Myocyte (in vitro differentiated cells): ENCODE data around the gene PRPH2. TPM values are rescaled to one million over a fixed set of nuclear protein-coding genes. Genes with fewer than 3 reads are reported as not detected.

ENCODE experiments used
- DNase-seq: peaks from one replicate; pipeline ENCODE4 v3.0.0-alpha.2; 2012; ENCODE audit warnings: low read depth
- total RNA-seq: library from RNA; depleted of rRNA; stranded (reverse); fragments of >200 nt; gene quantifications from 2 replicates; pipeline ENCODE4 v1.2.3, GENCODE V29; 2014

PRPH2 gene
- total RNA-seq, 1 donor from 2014 or later = 1.8 TPM

- DNase-seq = peak; percentile 26
Measured at GRCh38 chr6:42702200-42702599, 20.2 kb downstream of the PRPH2 start.

- DNase-seq = no peak
Measured at GRCh38 chr6:42698217-42698616, 24.2 kb downstream of the PRPH2 start.

GRCh38 chr6:42697268-42697655 lies 25.1 kb downstream of the PRPH2 start:
- DNase-seq = no peak

- DNase-seq = no peak
Measured at GRCh38 chr6:42696526-42697267, 25.7 kb downstream of the PRPH2 start.

- peak; percentile 50 for DNase-seq
Measured at GRCh38 chr6:42694586-42694985, 27.8 kb downstream of the PRPH2 start.

- no peak for DNase-seq
Measured at GRCh38 chr6:42693725-42694323, 28.6 kb downstream of the PRPH2 start.

GRCh38 chr6:42692137-42692911 lies 30.1 kb downstream of the PRPH2 start:
- peak; percentile 49 for DNase-seq

- no peak for DNase-seq
Measured at GRCh38 chr6:42690872-42691271, 31.5 kb downstream of the PRPH2 start.

GRCh38 chr6:42690151-42690702 lies 32.2 kb downstream of the PRPH2 start:
- no peak for DNase-seq

GRCh38 chr6:42689371-42689770 lies 33.0 kb downstream of the PRPH2 start:
- DNase-seq = no peak

GRCh38 chr6:42688281-42688680 lies 34.1 kb downstream of the PRPH2 start:
- no peak for DNase-seq

- no peak for DNase-seq
Measured at GRCh38 chr6:42679358-42679757, 43.0 kb downstream of the PRPH2 start.

GRCh38 chr6:42674780-42675179 lies 47.6 kb downstream of the PRPH2 start:
- DNase-seq = peak; percentile 9

- peak; percentile 41 for DNase-seq
Measured at GRCh38 chr6:42674368-42674767, 48.0 kb downstream of the PRPH2 start.

GRCh38 chr6:42664718-42665117 lies 57.7 kb downstream of the PRPH2 start:
- no peak for DNase-seq

GRCh38 chr6:42661540-42662153 lies 60.8 kb downstream of the PRPH2 start:
- DNase-seq = peak; percentile 79

- DNase-seq = no peak
Measured at GRCh38 chr6:42659806-42660205, 62.6 kb downstream of the PRPH2 start.

- no peak for DNase-seq
Measured at GRCh38 chr6:42653851-42654250, 68.5 kb downstream of the PRPH2 start.

- no peak for DNase-seq
Measured at GRCh38 chr6:42652024-42652746, 70.2 kb downstream of the PRPH2 start.
